Fibroblast of gingiva (primary cell): Measurements from ENCODE around the gene RBM11.

Experiments used
- DNase-seq: peaks from one replicate; pipeline ENCODE4 v3.0.0-alpha.2; 2011; ENCODE audit warnings: low read depth

The RBM11 gene

GRCh38 chr21:14271053-14271452 lies 55.1 kb downstream of the RBM11 start:
- DNase-seq, result no peak

GRCh38 chr21:14271641-14272040 lies 55.7 kb downstream of the RBM11 start:
- DNase-seq, result no peak

- DNase-seq, result no peak
These were observed 58.0 kb downstream of the RBM11 start for GRCh38 chr21:14273736-14274538.

- no peak for DNase-seq
These were observed 59.8 kb downstream of the RBM11 start for GRCh38 chr21:14275702-14276205.
